NCI-H774 (cell line): Measurements from ENCODE around the gene CNPY1.
"Not testable (repeated sequence)": the region's sequence is repeated elsewhere in the genome, so short reads cannot be mapped to it uniquely, and the experiment has no call there.

Experiments
- DNase-seq: peaks from one replicate; lab custom pipeline; 2025; lab: John Stamatoyannopoulos, UW

The CNPY1 gene

DNA sequence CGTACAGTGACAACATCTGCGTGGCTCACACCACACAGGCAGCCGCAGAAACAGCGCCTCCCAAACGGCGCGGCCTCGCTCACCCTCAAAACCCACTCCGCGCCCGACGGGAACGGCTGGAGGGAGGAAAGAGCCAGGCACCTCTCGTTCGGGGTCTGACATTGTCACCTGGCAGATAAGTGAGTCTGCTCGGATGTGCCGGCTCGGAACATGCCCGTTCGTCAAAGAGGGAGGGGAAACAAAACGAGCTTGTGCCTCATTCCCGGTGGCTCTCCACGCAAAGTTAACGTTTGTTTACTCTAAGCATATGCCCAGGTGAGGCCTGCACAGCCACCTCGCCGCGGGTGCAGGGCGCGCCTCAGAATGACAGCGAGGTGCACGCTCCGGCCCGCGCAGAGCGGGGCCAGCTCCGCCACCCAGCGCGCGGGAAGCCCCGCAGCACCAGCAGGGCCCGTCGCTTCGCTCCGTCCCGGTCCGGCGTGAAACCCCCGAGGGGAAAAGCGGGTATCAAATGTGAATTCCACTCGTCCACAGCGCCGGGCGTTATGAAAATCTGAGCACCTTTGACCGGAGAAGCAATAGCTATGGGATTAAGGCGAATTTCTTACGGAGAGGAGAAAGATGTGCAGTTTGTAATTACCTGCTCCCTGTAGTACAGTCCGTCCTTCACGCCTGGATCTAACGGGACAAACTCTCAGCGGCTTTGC, 13.1 kb downstream of the CNPY1 start:
- DNase-seq, result no peak

DNA sequence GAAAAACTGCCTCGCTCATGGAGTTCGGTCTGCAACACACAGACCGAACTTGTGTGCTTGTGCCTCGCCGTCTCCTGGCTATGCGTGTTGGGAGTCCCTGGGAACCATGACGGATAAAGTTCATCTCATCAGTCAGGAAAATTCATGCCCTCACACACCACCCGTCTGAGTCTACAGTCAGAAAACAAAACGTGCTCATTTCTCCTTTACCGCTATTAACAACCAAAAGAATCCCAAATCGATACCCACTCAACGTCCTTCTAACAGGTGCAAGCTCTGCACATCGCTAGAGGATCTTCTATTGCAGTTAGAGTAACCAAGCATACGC, 13.6 kb downstream of the CNPY1 start:
- DNase-seq, result no peak

DNA sequence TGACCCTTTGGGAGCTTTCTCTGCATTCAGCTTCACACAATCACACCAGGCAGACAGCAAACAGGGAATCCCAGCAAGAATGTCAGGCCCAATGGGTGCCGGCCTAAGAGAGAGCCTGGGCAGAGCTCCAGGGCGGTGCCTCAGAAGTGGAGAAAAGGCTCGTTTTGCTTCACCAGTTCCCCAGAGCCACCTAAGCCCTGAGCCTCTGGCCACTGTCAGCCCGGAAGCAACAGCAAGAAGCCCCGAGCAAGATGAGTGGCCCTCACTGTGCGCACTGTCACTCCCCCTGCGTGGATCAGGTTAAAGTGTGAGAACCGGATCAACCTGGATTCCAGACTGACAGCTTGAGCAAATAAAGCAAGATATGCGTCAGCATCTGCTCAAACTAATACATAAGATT, 14.7 kb downstream of the CNPY1 start:
- no peak for DNase-seq

DNA sequence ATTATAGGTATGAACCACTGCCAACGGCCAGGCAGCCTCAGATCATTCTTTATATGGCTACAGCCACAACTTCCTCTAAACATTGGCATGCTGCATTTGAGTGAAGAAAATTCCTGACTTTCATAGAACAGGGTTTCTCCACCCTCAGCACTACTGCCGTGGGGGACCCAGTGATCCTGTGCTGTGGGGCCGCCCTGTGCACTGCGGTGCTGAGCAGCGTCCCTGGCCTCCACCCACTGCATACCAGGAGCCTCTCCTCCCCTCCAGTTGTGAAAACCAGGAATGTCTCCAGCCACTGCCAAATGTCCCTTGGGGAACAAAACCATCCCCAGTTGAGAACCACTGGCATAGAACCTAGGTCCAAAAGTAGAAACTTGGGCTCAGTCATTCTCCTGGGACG, 15.8 kb downstream of the CNPY1 start:
- DNase-seq, result no peak

DNA sequence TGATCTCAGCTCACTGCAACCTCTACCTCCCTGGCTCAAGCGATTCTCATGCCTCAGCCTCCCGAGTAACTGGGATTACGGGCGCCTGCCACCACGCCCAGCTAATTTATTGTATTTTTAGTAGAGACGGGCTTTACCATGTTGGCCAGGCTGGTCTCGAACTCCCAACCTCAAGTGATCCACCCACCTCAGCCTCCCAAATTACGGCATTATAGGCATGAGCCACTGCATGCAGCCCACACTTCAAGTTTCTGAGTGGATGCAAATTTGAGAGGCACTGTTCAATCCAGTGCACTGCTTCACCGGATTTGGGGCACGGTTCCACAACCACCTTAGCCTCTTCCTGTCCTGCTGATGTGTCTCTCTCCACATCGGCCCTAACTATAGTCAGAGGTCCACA, 16.5 kb downstream of the CNPY1 start:
- DNase-seq, result no peak

DNA sequence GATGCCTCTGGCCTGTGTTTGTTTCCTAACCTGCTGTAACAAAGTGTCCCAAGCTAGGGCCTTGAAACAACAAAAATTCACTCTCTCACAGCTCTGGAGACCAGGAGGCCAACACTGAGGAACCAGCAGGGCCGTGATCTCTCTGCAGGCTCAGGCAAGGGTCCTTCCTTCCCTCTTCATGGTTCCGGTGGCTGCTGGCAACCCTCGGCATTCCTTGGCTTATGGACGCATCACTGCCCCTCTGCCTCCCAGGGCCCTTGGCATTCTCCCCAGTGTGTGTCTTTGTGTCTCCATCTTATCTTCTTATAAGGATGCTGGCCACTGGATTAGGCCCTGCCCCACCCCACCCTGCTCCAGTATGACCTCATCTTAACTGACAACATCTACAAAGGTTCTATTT, 17.0 kb downstream of the CNPY1 start:
- no peak for DNase-seq

DNA sequence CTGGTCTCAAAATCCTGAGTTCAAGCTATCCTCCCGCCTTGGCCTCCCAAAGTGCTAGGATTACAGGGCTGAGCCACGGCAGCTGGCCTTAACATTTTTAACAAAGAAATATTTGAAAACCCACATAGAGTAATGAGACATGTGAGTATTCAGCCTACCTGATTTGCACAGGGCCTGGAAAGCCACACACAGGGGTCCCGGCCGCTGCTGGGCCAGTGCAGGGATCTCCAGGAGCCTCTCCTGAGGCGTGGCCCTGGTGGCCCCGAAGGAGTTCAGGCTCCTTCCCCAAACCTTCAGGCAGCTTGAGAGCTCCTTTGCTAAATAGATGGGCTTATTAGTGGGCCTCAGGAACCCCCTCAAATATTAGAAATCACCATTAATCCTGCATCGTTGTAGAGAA, 18.7 kb downstream of the CNPY1 start:
- DNase-seq, result no peak

DNA sequence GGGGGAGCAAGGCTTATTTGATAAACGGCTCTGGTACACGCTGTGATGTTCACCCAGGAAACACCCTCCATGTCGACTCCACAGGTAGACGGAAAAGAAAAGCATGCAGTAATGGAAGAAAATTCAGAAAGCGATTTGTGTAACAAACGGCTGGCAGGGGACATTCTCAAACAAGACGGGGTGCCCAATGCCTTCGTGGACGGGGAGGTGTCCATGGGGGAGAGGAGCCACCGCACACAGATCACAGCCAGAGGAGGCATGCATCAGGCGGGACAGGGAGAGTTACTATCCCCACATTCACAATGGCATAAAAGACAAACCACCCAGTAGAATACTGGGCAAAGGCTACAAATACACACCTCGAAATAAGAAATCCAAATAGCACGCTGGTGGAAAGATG, 20.1 kb downstream of the CNPY1 start:
- no peak for DNase-seq

DNA sequence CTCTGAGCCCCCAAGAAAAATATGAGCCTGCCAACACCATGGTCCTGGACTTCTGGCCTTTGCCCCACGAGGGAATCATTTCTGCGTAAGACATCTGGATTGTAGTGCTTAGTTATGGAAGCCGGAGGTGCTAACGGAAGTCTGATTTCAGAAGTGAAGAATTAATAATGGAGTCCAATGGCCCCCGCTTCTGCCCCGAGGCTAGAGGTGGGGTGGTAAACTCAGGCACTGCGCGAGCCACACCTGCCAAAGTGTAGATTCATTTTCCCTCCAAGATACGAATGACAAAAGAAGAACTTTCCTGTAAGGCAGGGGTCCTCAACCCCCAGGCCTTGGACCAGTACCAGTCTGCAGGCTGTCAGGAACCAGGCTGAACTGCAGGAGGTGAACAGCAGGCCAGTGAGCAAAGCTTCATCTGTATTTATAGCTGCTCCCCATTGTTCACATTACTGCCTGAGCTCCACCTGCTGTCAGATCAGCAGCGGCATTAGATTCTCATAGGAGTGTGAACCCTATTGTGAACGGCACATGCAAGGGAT, 22.3 kb downstream of the CNPY1 start:
- DNase-seq, result no peak

DNA sequence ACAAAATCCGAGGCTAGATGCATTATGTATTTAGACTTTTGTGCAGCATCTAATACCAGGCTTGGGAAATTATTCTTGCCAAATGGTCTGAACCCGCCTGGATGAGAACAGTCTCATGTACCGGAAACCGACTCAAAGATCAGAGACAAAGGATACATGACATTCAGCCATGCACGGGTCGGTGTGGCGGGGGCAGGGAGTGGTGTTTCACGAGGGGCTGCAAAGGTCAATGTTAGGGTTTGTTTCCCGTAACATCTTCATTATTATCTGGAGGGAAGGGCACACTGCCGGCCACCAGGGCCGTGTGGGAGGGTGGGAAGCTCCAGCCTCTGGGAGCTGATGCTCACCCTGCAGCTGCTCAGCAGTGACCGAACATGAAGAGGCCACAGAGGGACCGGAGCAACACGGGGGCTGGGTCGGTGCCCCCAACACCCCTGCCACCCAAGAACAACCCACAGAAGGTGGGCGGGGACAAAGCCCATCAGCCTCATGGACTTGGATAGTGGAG, 23.1 kb downstream of the CNPY1 start:
- DNase-seq, result no peak

DNA sequence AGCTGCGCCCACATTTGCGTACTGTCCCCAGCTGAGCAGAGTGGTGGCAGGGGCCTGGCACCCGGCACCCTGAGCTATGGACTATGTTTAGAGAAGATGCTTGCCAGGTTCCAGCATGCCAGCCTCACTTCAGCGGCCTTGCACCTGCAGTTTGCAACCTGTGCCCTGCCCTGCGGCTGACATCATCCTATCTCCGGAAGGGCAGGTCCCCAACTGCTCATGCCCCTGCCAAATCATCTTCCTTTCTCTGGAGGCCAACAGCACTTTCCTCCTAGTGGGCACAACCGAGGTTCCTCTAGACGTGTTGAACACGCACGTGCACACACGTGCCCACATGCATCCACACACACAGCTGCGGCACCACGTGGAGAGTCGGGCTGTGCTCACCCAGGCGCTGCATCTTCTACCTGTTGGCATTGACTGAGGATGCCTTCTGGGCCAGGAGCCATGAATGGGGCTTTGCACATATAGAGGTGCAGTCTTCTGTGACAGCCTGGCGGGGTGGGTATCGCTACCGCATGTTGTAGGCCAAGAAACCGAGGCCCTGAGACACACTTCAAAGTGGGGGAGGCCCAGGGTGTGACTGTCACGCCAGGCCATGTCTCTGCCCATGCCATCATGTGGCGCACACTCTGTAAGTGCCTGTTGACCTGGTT, 24.5 kb downstream of the CNPY1 start:
- no peak for DNase-seq

DNA sequence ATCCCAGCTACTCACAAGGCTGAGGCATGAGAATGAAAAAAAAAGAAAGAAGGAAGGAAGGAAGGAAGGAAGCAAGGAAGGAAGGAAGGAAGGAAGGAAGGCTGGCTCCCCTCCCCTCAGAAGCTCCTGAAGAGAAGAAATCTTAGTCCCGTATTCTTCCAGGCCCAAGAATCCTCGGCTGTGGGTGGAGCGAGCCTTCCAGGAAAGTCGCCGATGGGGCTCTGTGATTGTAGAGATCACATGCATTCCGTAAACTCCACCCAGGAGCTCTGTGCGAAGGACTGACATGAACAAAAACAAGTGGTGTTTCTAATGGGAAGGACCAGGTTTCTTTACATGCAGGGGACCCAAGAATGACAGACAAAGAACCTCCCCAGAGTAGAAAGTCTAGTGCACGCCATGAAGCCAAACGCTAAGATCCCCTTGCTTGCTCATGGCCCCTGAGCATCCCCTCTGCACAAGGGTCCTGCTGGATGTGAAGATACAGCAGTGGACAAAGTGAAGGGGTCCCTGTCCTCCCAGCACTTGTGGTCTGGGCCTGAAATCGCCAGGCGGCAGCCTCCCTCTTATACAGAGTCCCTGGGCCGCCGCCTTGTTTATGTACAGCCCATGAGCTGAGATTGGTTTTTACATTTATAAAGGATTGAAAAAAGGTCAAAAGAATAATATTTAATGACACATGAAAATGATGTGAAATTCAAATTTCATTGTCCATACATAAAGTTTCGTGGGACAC, 25.2 kb downstream of the CNPY1 start:
- no peak for DNase-seq

DNA sequence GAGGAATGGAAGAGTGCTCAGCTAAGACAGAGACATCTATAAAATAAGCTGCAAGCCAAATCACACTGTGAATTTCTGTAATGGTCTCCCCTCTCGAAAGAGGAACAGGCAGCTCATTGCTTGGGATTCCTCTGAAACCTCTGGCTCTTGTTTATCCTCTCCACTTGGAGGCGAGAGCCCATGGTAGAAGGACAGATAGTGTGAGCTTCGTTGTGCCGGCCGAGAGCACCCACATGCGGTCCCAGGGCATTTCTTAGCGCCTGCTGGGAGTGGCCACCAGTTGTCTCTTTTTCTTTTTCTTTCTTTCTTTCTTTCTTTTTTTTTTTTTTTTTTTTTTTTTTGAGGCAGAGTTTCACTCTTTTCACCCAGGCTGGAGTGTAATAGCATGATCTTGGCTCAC, 26.2 kb downstream of the CNPY1 start:
- DNase-seq, result no peak

DNA sequence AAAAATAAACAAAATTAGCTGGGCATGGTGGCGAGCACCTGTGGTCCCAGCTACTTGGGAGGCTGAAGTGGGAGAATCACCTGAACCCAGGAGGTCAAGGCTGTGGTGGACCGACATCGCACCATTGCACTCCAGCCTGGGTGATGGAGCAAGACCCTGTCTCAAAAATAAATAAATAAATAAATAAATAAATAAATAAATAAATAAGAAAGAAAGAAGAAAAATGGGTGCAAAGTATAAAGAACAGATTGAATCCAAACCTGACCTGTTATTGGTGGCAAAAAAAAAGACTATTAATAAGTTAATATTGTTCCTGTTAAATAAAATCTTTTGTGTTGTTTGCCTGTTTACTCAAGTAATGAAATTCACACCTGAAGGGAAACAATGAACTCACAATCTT, 27.0 kb downstream of the CNPY1 start:
- DNase-seq, result not testable (repeated sequence)

DNA sequence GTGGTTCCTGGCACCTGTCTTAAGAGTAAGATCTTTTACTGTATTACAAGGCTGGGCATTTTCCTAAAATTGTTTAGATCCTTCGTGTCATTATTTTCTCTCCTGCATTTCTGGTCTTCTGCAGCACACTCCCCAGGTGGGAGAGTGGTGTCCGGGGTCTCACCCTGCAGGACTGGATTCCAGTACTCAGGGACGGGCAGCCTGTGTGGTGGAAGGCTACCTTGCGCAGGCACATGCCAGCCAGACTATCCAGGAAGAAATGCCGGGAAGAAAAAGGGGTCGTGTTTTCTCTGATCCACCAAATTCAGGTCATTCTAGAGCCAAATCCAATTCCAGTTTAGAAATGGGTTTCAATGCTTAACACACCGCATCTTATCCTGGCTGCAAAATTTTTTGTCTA, 27.7 kb downstream of the CNPY1 start:
- DNase-seq, result no peak

DNA sequence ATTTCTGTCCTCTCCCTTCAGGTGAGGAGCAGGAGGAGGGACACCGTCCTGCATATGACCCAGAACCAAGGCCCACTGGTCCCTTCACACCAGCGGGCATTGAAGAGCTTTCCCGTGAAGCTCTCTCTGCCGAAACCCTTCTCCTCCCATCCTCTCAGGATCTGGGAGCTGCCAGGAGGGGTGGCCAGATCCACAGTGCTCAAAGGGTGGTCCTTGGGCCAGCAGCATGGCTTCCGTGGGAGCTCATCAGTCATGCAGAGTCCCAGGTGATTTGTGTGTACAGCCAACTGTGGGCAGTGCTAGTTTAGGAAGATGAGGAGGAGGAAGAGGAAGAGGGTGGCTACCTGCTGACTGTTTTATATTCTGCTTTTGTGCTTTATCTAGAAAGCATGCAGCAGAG, 28.4 kb downstream of the CNPY1 start:
- no peak for DNase-seq

DNA sequence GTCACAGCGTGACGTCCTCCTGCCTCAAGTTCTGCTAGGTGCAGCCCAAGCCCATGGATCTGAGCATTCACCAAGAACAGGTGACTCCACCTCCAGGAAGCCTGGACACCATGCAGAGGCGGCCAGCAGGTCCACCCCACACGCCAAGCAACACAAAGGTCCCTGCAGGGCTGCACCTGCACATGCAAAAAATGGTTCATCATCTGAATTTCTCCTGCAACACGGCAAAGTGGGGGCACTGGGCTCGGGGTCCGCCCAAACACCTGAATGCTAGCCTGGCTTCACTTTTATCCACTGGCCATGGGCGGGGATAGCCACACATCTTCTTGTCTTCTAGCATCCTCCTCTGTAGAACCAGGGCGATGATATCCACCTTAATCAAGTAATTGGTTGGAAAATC, 28.9 kb downstream of the CNPY1 start:
- DNase-seq, result no peak

DNA sequence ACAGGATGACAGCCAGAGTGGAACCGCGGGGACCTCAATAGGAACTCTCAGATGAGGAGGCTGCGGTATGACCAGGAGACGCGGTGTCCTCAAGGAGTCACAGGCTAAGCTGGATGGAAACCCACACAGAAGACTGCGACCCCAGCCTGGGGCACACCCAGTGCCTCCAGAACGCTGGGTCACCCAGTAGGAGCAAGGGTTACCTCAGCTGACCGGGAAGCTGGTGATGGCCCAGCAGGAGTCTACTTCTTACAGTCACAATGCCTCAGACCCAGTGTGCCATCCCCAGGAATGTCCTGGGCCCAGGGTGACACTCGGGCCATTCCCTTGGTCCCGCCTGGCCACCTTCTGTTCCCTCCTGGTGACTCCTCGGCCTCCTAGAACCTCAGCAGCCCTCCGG, 29.9 kb downstream of the CNPY1 start:
- DNase-seq, result no peak

DNA sequence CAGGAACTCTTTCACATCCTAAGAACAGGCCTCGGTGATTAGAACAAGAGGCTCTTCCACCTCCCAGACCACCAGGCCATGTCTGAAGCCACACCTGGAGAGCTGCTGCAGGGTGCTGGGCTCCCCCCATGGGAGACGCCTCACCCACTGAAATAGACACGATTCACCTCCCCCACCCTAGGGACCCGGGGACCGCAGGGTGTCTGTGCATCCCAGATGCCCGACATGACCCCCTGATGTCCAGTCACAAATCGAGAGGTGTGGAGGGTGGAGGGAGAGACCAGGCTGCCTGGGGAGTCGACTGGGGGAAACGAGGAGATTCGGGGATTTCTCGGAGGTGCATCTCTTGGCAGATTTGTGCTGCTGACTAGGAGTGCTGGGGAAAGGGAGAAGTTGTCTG, 31.0 kb downstream of the CNPY1 start:
- DNase-seq, result no peak

DNA sequence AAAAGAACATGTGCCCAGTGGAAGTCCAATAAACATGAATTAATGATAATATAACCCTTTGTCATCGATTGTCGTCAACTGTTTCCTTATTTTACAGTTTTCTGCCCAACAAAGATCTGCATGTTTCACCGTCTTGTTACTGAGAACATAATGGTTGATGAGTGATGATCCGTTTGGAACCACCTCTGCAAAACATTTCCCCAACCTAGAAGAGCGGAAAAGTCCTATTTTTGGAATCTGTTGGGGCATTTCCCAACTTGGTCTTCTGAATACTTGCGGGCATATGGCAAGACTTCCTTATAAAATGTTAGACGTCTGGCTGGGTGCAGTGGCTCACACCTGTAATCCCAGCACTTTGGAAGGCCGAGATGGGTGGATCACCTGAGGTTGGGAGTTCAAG, 32.1 kb downstream of the CNPY1 start:
- no peak for DNase-seq

DNA sequence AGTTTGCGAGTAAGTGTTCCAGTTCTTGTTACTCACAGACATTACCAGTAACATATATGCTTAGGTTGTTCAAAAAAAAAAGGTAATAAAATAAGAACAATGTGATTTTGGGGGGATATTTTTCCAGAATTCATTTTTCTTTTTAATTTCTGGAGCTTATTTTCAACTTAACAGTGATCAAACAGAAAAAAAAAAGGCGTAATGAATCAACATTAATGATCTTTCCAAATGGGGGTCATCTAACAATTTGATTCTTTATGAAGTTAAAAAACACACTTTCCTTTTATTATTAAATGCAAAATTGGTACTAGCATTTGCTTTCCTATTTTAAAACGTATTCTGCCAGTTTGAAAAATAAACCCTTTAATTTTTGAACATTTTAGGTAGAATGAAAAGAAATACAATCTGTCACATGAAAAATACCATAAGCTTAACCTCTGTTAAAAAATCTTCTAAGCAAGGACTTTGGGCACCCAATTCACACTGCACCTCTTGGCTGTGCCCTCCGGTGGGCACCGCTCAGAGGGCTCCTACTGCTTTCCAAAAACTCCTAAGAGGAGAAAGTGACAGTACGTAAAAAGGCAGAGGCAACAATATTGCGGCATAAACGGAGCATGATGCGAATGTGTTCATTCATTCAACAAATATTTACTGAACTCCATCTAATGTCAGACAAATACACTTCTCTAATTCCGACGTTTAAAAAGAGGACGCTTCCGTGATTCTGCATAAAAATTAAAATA, 32.6 kb downstream of the CNPY1 start:
- DNase-seq, result no peak

DNA sequence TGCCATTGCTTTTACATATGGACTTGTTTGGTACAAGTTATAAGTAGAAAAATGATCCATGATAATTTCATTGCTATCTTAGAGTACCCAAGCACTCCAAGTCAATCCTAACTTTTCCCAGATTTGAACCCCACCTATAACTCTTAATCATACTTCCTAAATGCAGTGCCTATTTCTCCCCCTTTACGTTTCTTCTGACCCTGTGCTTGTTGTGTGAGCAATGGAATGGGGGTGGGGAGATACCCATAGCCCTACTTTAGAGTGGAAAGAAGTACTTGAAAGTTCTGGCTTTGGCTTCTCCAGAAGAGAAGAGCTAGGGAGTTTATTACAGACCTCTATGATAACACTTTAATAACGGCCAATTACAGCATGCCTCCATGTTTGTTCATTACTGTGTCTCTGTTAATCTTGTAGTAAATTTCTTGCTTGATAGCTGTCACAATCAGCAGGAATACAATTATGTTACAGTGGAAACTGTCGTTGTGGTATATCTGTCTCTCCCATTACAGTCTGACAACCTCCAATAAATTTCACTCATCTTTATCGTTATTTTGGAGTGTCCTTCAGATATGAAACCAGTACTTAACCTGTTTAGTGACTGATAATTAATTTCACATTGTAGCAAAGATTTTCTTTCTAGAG, 34.0 kb downstream of the CNPY1 start:
- no peak for DNase-seq
